T-helper 17 cell (primary cell): ENCODE measurements around the gene CHKB. TPM values are rescaled to one million over a fixed set of nuclear protein-coding genes. Genes with fewer than 3 reads are reported as not detected.

Experiments used
- total RNA-seq, 4 donors: library from RNA in 2 of 4; stranded (reverse) in 2 of 4; gene quantifications; one replicate each; pipeline ENCODE4 v1.2.3 and lab custom pipeline; 2022 to 2026

CHKB gene
- total RNA-seq, 2 donors from 2014 or later, result 133 to 181 TPM

Other genes starting within 250 kb of the CHKB start
- 10 to 100 TPM; 62.1 to 63.7 TPM for gene PPP6R2, start 239.5 kb downstream of the CHKB start, total RNA-seq
- 100 to 1,000 TPM; 202 to 217 TPM for gene SBF1, start 107.8 kb downstream of the CHKB start, total RNA-seq
- gene ADM2, start 101.3 kb downstream of the CHKB start, total RNA-seq, result 1 to 10 TPM; 1.7 to 2.4 TPM
- not detected for gene MIOX, start 96.0 kb downstream of the CHKB start, total RNA-seq
- gene LMF2, start 75.1 kb downstream of the CHKB start, total RNA-seq, result 100 to 1,000 TPM; 110 to 130 TPM
- gene NCAPH2, start 74.6 kb downstream of the CHKB start, total RNA-seq, result 100 to 1,000 TPM in 1 of 2 donors, 10 to 100 TPM in 1; 97.0 to 103 TPM
- gene SCO2, start 57.3 kb downstream of the CHKB start, total RNA-seq, result 10 to 100 TPM in 1 of 2 donors, 1 to 10 TPM in 1; 4.5 to 11.3 TPM
- gene TYMP, start 52.8 kb downstream of the CHKB start, total RNA-seq, result 10 to 100 TPM; 22.3 to 25.9 TPM
- 1 to 10 TPM; 3.8 to 5.1 TPM for gene KLHDC7B, start 37.0 kb downstream of the CHKB start, total RNA-seq
- gene SYCE3, start 19.9 kb downstream of the CHKB start, total RNA-seq, result not detected
- gene CPT1B, start 4.4 kb downstream of the CHKB start, total RNA-seq, result 10 to 100 TPM; 40.0 to 59.5 TPM
- gene MAPK8IP2, start 17.9 kb upstream of the CHKB start, total RNA-seq, result under 1 TPM; 0.08 to 0.17 TPM
- gene ARSA, start 45.3 kb upstream of the CHKB start, total RNA-seq, result 10 to 100 TPM; 59.4 to 64.0 TPM
- under 1 TPM in 1 of 2 donors, not detected in 1; 0.07 TPM for gene SHANK3, start 90.0 kb upstream of the CHKB start, total RNA-seq
- not detected for gene ACR, start 155.4 kb upstream of the CHKB start, total RNA-seq
- gene RABL2B, start 200.8 kb upstream of the CHKB start, total RNA-seq, result 10 to 100 TPM; 41.6 to 43.9 TPM